Activated T-cell treated with anti-CD3 and anti-CD28 coated beads, Interleukin-2, amount 50 U/mL, for 72 hours (primary cell): Measurements from ENCODE around the gene USP24. TPM values are rescaled to one million over a fixed set of nuclear protein-coding genes. Genes with fewer than 3 reads are reported as not detected.
"Not testable (repeated sequence)": the region's sequence is repeated elsewhere in the genome, so short reads cannot be mapped to it uniquely, and the experiment has no call there.

Source experiments
- ATAC-seq, 2 donors: fragments of 150-1000 bp; cut with Tn5 transposase; replicated peaks in 1 of 2; 2 replicates each; pipeline ENCODE4 v1.10.0; 2021; ENCODE audit warnings: moderate library complexity in 2 of 2, mild to moderate bottlenecking in 1 of 2
- DNase-seq, 2 donors: peaks; one replicate each; pipeline ENCODE4 v3.0.0; 2021 to 2022; ENCODE audit warnings: mixed read lengths in 1 of 2
- H3K27ac Mint-ChIP-seq: one replicate; pipeline ENCODE4 v1.8.0; 2022; ENCODE audit warnings: mild to moderate bottlenecking, moderate library complexity, mixed read lengths
- H3K27me3 Mint-ChIP-seq: one replicate; pipeline ENCODE4 v1.8.0; 2022; ENCODE audit warnings: low read depth, mixed read lengths
- H3K36me3 Mint-ChIP-seq, 2 donors: one replicate each; pipeline ENCODE4 v1.8.0; 2022; ENCODE audit warnings: mixed read lengths in 2 of 2, mild to moderate bottlenecking in 1 of 2; ENCODE audit not compliant: insufficient read depth in 2 of 2
- H3K4me1 Mint-ChIP-seq: one replicate; pipeline ENCODE4 v1.8.0; 2022; ENCODE audit warnings: low read depth, mixed read lengths
- H3K4me3 Mint-ChIP-seq, 2 donors: one replicate each; pipeline ENCODE4 v1.8.0; 2022; ENCODE audit warnings: mild to moderate bottlenecking in 2 of 2, mixed read lengths in 2 of 2, moderate library complexity in 2 of 2
- H3K9me3 Mint-ChIP-seq, 2 donors: one replicate each; pipeline ENCODE4 v1.8.0; 2022; ENCODE audit warnings: mixed read lengths in 2 of 2
- total RNA-seq, 2 donors: library from RNA; stranded (reverse); gene quantifications; one replicate each; pipeline ENCODE4 v1.2.3, GENCODE V29; 2022

The USP24 gene
- total RNA-seq, 2 donors from 2014 or later = 46.1 to 46.2 TPM

- peak; percentile 87 to 93 for ATAC-seq
These were observed 10.2 kb downstream of the USP24 start for GRCh38 chr1:55204997-55205396.

GRCh38 chr1:55203064-55203463 lies 12.1 kb downstream of the USP24 start:
- H3K27me3 Mint-ChIP-seq = no peaks in the 10 kb centered on the region
- no peak for DNase-seq
- H3K36me3 Mint-ChIP-seq = peaks cover 4 to 22% of the 10 kb centered on the region in 2 donors
- ATAC-seq = no peak
- peaks cover 0 to 1% of the 10 kb centered on the region in 2 donors for H3K9me3 Mint-ChIP-seq
- peak overlapping the region; percentile 10 for H3K27ac Mint-ChIP-seq
- H3K4me3 Mint-ChIP-seq = peak overlapping the region; percentile 24 to 39
- H3K4me1 Mint-ChIP-seq = peaks cover 80% of the 10 kb centered on the region

More at GRCh38 chr1:55204997-55205396, 10.2 kb downstream of the USP24 start:
- Mint-ChIP-seq H3K4me1 (peaks cover 85% of the 10 kb centered on the region), H3K36me3 (peaks cover 0 to 11% of the 10 kb centered on the region in 2 donors), H3K27me3 (no peaks in the 10 kb centered on the region), H3K4me3 (peak overlapping the region; percentile 54 to 77), H3K9me3 (no peaks in the 10 kb centered on the region), H3K27ac (peak overlapping the region; percentile 63)
- peak; percentile 17 to 39 for DNase-seq

- Mint-ChIP-seq H3K4me3 (peak overlapping the region in 1 of 2 donors; percentile 46), H3K27me3 (no peaks in the 10 kb centered on the region), H3K27ac (peak overlapping the region; percentile 2), H3K9me3 (peaks cover 0 to 1% of the 10 kb centered on the region in 2 donors), H3K36me3 (peaks cover 5 to 17% of the 10 kb centered on the region in 2 donors), H3K4me1 (peaks cover 85% of the 10 kb centered on the region)
- ATAC-seq (no peak), DNase-seq (no peak)
These were observed 14.5 kb downstream of the USP24 start for GRCh38 chr1:55200667-55201066.

GRCh38 chr1:55199735-55200134 lies 15.4 kb downstream of the USP24 start:
- peaks cover 5 to 17% of the 10 kb centered on the region in 2 donors for H3K36me3 Mint-ChIP-seq
- H3K4me3 Mint-ChIP-seq, H3K9me3 Mint-ChIP-seq, ATAC-seq, H3K27me3 Mint-ChIP-seq, DNase-seq: not testable (repeated sequence)
- peak overlapping the region; percentile 7 for H3K27ac Mint-ChIP-seq
- peaks cover 85% of the 10 kb centered on the region for H3K4me1 Mint-ChIP-seq

GRCh38 chr1:55198044-55198443 lies 17.1 kb downstream of the USP24 start:
- H3K36me3 Mint-ChIP-seq = peaks cover 5 to 17% of the 10 kb centered on the region in 2 donors
- DNase-seq = no peak

GRCh38 chr1:55197099-55197498 lies 18.1 kb downstream of the USP24 start:
- Mint-ChIP-seq H3K27ac (peak overlapping the region; percentile 53), H3K36me3 (peaks cover 5 to 17% of the 10 kb centered on the region in 2 donors), H3K4me1 (peaks cover 72% of the 10 kb centered on the region), H3K27me3 (no peaks in the 10 kb centered on the region), H3K4me3 (peak overlapping the region in 1 of 2 donors; percentile 45), H3K9me3 (peaks cover 0 to 1% of the 10 kb centered on the region in 2 donors)
- DNase-seq (no peak), ATAC-seq (no peak)

More at GRCh38 chr1:55198044-55198443, 17.1 kb downstream of the USP24 start:
- no peak overlapping the region for H3K27ac Mint-ChIP-seq
- H3K27me3 Mint-ChIP-seq = no peaks in the 10 kb centered on the region
- no peak for ATAC-seq
- peaks cover 74% of the 10 kb centered on the region for H3K4me1 Mint-ChIP-seq
- H3K4me3 Mint-ChIP-seq = no peak overlapping the region
- peaks cover 0 to 1% of the 10 kb centered on the region in 2 donors for H3K9me3 Mint-ChIP-seq

- Mint-ChIP-seq H3K9me3 (peaks cover 0 to 1% of the 10 kb centered on the region in 2 donors), H3K27ac (peak overlapping the region; percentile 85), H3K27me3 (no peaks in the 10 kb centered on the region), H3K4me3 (peak overlapping the region in 1 of 2 donors; percentile 73), H3K4me1 (peaks cover 72% of the 10 kb centered on the region), H3K36me3 (peaks cover 5 to 15% of the 10 kb centered on the region in 2 donors)
- no peak for DNase-seq
- ATAC-seq = no peak
These were observed 18.6 kb downstream of the USP24 start for GRCh38 chr1:55196433-55197035.

- no peak for DNase-seq
- H3K36me3 Mint-ChIP-seq = peaks cover 5 to 15% of the 10 kb centered on the region in 2 donors
- H3K4me3 Mint-ChIP-seq = peak overlapping the region in 1 of 2 donors; percentile 73
- peaks cover 0 to 1% of the 10 kb centered on the region in 2 donors for H3K9me3 Mint-ChIP-seq
- H3K27ac Mint-ChIP-seq = peak overlapping the region; percentile 85
- H3K27me3 Mint-ChIP-seq = no peaks in the 10 kb centered on the region
- peak in 1 of 2 donors; percentile 55 for ATAC-seq
- H3K4me1 Mint-ChIP-seq = peaks cover 64% of the 10 kb centered on the region
These were observed 19.5 kb downstream of the USP24 start for GRCh38 chr1:55195521-55196233.

GRCh38 chr1:55194851-55195250 lies 20.3 kb downstream of the USP24 start:
- Mint-ChIP-seq H3K27me3 (no peaks in the 10 kb centered on the region), H3K4me1 (peaks cover 59% of the 10 kb centered on the region), H3K27ac (peak overlapping the region; percentile 85), H3K36me3 (peaks cover 5 to 15% of the 10 kb centered on the region in 2 donors), H3K9me3 (peaks cover 0 to 1% of the 10 kb centered on the region in 2 donors), H3K4me3 (peak overlapping the region in 1 of 2 donors; percentile 73)
- ATAC-seq = no peak
- no peak for DNase-seq

- H3K36me3 Mint-ChIP-seq = no peaks in the 10 kb centered on the region
- peaks cover 54% of the 10 kb centered on the region for H3K4me1 Mint-ChIP-seq
- H3K9me3 Mint-ChIP-seq = peaks cover 0 to 2% of the 10 kb centered on the region in 2 donors
These were observed 23.1 kb downstream of the USP24 start for GRCh38 chr1:55192093-55192492.

GRCh38 chr1:55191219-55191952 lies 23.8 kb downstream of the USP24 start:
- ATAC-seq, H3K9me3 Mint-ChIP-seq, H3K27ac Mint-ChIP-seq, H3K4me3 Mint-ChIP-seq, DNase-seq, H3K27me3 Mint-ChIP-seq, H3K36me3 Mint-ChIP-seq: not testable (repeated sequence)
- peaks cover 49% of the 10 kb centered on the region for H3K4me1 Mint-ChIP-seq

More at GRCh38 chr1:55192093-55192492, 23.1 kb downstream of the USP24 start:
- Mint-ChIP-seq H3K4me3 (no peak overlapping the region), H3K27ac (no peak overlapping the region), H3K27me3 (no peaks in the 10 kb centered on the region)
- DNase-seq = no peak
- ATAC-seq = no peak

- Mint-ChIP-seq H3K4me3 (no peak overlapping the region), H3K27ac (no peak overlapping the region), H3K9me3 (peaks cover 1 to 3% of the 10 kb centered on the region in 2 donors), H3K36me3 (peaks cover 4 to 5% of the 10 kb centered on the region in 2 donors), H3K4me1 (peaks cover 49% of the 10 kb centered on the region), H3K27me3 (no peaks in the 10 kb centered on the region)
- DNase-seq (no peak), ATAC-seq (no peak)
These were observed 25.1 kb downstream of the USP24 start for GRCh38 chr1:55190109-55190508.

GRCh38 chr1:55188909-55189308 lies 26.3 kb downstream of the USP24 start:
- H3K4me3 Mint-ChIP-seq = peak overlapping the region in 1 of 2 donors; percentile 51

More at GRCh38 chr1:55188909-55189308, 26.3 kb downstream of the USP24 start:
- ATAC-seq (no peak), DNase-seq (no peak)
- no peaks in the 10 kb centered on the region for H3K27me3 Mint-ChIP-seq
- H3K36me3 Mint-ChIP-seq = peaks cover 11 to 13% of the 10 kb centered on the region in 2 donors
- peaks cover 6 to 10% of the 10 kb centered on the region in 2 donors for H3K9me3 Mint-ChIP-seq
- peak overlapping the region; percentile 88 for H3K27ac Mint-ChIP-seq
- peaks cover 44% of the 10 kb centered on the region for H3K4me1 Mint-ChIP-seq
